ELF-1 (cell line): ENCODE results near the gene FOXP1.
A peak's percentile ranks its signal among the peaks of the same experiment; 100 is the strongest.

Experiments
- DNase-seq: peaks from one replicate; pipeline ENCODE4 v3.0.0-alpha.2; 2016; ENCODE audit warnings: low read depth, low spot score

FOXP1 gene

DNA sequence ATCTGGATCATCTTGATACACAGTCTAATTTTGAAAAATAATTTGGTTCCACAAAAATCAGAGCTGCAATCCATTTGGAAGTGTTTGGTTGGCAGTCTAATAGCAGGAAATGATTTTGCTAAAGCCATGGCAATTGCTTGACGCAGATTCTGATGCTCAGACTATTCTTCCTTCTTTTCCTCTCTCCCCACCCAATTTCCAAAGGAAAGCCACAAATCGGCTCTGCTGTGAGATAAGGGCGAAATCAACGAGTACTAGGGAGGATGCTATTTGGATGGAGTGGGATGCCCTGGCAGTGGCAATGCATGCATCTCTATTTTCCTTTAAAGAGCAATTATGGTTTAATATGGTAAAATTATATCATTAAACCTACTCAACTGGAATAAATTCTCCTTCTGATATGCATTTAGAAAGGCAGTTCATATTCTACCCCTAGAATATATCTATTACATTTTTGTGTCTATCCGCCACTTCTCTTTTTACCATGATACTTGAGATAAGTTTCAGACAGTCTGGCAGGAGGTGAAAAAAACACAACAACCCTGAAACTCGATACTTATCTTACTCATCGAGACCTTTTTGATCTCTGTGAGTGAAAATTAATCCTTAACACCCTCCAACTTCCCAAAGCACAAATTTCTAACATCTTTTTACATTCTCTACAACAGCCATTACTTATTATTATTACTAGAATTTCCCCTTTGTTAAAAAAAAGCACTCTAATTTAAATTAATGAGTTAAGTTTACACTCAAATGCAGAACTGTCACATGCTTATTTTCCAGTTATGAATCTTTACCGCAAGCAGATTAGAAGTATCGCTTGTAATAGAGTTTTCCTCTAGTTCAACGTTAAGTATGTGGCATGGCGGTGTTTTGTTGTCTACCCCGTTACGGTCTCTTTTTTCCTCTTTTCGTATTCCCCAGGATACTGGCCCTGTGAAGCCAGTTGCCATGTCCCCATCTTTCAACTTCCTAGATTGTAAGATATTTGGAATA is 433.3 kb downstream of the FOXP1 start:
- no peak for DNase-seq

- DNase-seq: no peak
Observed at GRCh38 chr3:71148455-71149060, 435.0 kb downstream of the FOXP1 start.

- DNase-seq: no peak
Observed at GRCh38 chr3:71146673-71147072, 436.9 kb downstream of the FOXP1 start.

DNA sequence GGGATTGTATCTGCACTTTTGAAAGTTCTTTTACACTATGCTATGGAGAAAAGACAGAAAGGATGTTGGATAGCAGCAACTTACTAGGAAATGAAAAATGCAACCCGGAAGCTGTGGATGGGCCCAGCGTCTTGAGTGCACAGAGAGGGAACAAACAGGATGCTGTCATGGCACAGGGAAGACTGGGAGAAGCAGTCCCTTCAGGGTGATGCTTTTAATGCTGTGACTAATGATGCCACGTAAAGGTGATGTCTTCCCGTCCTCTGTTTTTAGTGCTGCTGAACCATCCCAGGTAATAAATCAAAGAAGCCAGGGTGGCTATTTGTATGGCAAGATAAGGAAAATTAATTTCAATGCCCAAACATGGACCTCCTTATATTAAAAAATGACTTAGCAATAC is 437.6 kb downstream of the FOXP1 start:
- no peak for DNase-seq

- DNase-seq: no peak
Observed at GRCh38 chr3:71144525-71145253, 438.8 kb downstream of the FOXP1 start.

GRCh38 chr3:71143493-71143892 is 440.0 kb downstream of the FOXP1 start:
- DNase-seq: no peak

DNA sequence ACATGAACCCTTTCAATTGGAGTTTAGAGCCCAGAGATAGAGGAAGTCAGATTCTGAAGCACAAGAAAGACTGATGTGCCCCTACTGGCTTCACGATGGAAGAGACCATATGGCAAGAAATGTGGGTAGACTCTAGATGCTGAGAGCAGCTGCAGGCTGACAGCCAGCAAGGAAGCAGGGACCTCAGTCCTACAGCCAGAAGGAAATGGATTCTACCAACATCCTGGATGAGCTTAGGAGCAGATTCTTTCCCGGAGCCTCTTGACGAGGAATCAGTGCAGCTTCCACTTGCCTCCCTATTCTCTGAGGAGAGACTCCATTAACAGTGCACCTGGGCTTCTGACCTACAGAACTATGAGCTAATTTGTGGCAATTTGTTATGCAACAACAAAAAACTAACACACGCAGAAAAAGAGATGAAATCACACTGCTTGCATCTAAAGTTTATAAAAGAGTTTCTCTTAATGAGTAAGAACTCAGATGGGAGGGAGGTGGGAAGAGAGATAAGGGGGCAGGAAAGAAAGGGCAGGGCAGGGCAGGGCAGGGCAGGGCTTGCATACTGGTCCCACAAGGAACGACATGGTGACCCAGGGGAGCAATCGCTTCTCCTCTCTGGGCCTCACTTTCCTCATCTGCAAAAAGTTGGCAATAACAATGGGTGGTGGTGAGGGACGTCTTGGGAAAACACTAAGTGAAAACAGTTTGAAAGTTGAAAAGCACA is 440.9 kb downstream of the FOXP1 start:
- peak; percentile 57 for DNase-seq

GRCh38 chr3:71140477-71140876 is 443.1 kb downstream of the FOXP1 start:
- no peak for DNase-seq

GRCh38 chr3:71139496-71139895 is 444.0 kb downstream of the FOXP1 start:
- DNase-seq: no peak

- DNase-seq: no peak
Observed at GRCh38 chr3:71138410-71138809, 445.1 kb downstream of the FOXP1 start.

GRCh38 chr3:71136276-71136675 is 447.3 kb downstream of the FOXP1 start:
- DNase-seq: no peak

- DNase-seq: no peak
Observed at GRCh38 chr3:71135373-71136088, 448.0 kb downstream of the FOXP1 start.

- no peak for DNase-seq
Observed at GRCh38 chr3:71134521-71134920, 449.0 kb downstream of the FOXP1 start.

GRCh38 chr3:71133865-71134264 is 449.7 kb downstream of the FOXP1 start:
- DNase-seq: no peak

GRCh38 chr3:71132995-71133730 is 450.4 kb downstream of the FOXP1 start:
- DNase-seq: no peak

DNA sequence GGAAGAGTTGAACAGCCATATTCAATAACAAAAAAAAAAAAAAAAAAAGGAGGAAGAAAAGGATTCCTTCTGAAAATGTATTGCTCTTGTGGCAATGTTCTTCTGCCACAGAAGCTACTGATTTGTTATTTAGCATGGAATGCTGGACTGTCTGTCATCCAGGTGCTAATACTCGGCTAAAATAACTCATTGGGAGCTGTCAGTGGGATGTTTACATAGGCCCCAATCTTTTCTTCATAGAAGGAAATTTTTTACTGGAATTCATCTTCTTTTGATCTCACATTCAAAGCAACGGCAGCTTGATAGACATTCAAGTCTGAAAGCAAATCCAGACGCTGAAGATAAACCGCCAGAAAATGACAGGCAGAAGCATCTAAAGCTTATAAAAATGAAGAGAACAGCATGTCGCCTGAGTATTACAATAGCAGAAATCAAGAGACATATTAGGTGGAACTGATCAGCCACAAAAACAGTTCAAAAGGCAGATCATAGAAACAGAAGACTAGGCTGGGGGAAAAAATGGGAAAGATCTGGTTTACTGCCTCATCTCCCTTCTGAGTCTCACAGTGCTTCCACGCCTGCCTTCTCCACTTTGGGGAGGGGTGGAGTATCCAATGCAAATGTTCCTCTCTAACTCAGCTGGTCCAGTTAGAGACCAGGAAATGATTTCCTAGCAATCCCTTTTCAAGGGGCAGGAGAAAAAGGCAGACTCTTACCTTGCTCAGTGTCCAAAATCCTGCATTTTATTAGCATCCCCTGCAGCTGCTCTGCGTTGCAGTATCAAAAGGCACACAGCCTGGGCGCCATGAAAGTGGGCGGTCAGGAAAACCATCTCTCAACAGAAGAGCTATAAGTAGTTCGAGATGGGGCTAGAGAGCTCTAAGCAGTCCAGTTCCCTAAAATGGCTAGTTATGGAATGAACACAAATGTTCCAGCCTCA is 451.9 kb downstream of the FOXP1 start:
- no peak for DNase-seq

DNA sequence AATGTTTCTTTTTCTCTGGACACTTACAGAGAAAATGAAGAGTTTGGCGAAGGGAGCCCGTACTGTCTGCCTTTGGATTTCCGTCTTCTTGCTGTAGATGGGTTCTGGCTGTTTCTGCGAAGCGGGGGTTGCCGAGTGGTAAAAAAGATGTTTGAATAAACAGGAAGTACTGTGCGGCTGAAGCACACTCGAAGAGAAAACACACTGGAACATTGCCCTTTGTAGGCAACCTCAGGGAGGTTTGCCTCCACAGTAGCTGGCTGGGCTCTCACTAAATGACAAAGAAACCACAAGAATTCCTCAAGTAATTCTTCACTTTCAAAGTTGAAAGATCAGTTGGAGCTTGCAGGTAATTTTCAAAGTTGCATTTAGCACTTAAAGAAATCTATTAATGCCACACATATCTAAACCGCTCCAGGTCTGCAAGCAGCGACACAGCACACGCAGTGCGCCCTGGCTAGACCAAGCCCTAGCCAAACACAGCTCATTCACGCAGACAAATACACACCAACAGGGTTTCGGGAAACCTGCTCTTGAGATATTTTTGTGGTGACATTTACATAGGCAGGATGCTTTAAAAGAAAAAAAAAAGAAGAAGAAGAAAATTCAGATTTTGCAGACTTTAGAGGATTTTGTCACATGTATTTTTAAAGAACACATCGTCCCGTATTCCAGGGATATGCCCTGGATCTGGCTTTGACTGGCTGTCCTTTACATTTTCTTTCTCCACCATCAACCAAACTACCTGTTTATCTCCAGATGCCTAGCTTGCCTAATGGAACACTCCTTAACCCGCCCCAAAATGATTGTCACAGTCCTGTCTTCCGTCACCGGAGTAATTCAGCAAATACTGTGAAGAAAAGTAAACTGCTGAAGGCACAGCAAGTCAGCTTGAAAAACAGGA is 452.8 kb downstream of the FOXP1 start:
- DNase-seq: peak; percentile 72
